SH-SY5Y (cell line): Measurements from ENCODE around the gene PTCHD4.

Experiments used
- GATA2 ChIP-seq: IDR thresholded peaks from 2 replicates; pipeline ENCODE4 v1.6.1; 2011; ENCODE audit warnings: mild to moderate bottlenecking, low read depth, low read length
- GATA3 ChIP-seq: IDR thresholded peaks from 2 replicates; pipeline ENCODE4 v1.6.1; 2011; ENCODE audit warnings: low read depth, mild to moderate bottlenecking, low read length, moderate library complexity

The PTCHD4 gene

DNA sequence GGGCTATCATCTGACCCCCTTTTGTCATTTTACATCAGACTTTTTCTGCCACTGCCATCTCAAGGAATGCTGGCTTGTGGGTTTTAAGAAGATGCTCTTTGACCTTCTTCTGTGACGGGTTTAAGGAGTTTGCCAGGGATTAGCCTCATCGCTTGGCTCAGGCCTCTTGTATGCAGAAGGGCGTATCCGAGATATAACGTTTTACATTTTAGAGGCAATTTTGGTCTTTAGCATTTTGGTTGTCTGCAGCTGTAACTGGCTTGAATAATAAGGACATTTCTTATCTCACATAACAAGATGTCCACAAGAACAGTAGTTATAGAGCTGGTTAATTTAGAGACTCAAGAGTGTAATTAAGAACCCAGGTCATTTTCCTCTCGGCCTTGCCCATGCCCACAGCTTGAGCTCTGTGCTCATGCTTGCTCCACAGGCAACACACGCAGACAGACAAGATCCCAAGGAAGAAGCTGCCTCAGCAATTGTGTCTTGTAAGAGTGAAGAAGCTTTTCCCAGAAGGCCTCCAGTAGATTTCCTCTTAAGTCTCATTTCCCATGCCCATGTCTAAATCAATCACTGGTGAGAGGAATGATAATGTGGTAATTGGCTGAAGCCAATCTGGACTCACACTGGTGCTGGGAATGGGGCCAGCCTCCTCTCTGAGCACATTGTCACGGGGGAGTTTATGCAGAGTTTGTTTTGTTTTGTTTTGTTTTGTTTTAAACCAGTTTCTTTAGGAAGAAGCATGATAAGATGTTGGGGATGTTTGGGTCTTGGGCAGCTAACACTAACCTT lies 36.8 kb downstream of the PTCHD4 start:
- TF ChIP-seq GATA2 (no peak), GATA3 (no peak)

DNA sequence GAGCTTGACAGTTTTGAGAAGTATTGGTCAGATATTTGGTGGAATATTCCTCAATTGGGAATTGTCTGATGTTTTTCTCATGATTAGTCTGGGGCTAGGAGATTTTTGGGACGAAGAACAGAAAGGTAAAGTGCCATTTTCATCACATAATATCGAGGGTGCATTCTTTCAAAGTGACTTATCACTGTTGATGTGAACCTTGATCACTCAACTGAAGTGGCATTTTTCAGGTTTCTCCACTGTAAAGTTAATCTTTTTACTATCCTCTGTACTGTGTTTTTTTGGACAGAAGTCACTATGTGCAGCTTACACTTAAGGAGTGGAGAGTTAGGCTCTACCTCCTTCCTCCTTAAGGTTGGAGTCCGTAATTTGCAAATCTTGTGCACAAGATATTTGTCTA lies 39.2 kb downstream of the PTCHD4 start:
- TF ChIP-seq GATA2 (no peak), GATA3 (no peak)

DNA sequence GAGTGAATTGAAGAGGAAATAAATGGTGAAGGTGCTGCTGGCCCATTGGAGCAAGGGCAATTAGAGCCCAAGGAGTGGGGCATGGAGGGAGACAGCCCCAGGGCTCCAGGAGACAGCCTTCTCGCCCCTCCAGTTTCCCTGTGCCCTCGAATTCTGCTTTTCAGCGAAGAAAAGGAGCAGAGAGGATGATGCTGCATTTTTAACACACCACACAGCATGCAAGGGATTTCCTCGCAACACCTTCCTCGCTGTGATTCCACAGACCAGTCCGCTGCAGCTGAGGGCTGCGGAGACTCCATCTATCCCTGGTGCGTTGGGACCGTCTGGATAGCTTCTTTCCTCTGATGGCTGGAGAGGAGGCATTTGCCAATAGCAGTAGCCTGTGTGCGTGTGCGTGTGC lies 41.7 kb downstream of the PTCHD4 start:
- TF ChIP-seq GATA2 (no peak), GATA3 (no peak)

DNA sequence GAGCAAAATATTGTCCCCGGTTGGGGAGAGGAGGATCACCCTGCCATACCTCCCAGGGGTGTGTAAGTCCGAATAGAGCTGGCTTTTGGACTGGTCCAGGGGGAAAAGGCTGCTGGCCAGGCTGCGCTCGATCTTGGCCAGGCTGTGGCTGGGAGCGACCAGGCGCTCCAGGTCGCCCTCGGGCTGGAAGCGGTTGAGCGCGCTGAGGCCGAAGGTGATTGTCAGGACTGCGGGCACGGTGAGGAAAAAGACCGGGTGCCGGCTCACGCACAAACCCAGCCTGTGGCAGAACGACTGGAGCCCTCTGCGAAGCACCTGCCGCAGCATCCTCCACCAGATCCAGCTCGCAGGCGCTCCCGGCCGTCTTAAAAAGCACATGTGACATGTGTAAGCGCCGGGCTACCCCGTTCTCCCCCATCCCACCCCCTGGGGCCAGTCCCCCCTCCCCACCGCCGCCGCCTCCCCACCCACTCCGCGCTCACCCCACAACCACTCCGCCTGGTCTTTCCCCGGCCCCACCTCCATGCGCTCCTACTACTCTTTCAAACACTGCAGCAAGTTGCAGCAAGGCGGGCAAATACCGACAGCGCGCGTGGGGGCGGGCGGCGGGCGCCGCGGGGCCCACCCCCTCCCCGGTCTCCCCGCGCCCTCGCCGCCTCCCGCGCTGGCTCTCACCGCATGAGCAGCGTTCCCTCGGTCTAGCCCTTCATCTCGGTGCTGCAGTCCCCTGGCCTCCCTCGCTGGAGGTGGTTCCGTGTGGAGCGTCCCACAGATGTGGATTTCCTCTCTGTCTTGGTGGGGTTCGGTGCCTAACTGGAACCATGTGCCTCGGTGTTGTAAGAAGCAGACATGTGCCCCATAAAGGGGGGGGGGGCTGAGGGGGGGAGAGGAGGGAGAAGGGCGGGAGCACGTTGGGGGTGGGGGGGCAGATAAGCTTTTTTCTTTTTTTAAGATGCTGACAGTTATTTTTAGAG lies 42.4 kb downstream of the PTCHD4 start:
- TF ChIP-seq GATA3 (no peak), GATA2 (no peak)

DNA sequence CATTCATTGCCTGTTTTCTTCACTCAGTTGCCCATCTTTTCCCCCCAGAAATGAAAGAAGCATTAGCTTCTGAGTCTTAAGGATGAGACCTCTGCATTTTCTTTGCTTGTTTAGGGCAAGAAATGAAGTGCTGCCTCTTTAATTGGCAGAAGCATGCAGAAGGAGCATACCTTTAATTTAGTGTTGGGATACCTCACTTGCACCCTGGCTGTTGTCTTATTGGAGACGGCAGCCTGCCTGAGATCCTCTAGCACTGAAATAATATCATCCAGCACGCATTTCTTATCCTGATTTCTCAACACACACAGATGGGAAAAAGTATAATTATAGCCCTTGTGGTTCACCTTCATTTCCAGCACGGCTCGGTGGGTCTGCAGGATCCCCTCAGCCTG lies 43.1 kb downstream of the PTCHD4 start:
- TF ChIP-seq GATA3, result no peak
- no peak for TF ChIP-seq GATA2

DNA sequence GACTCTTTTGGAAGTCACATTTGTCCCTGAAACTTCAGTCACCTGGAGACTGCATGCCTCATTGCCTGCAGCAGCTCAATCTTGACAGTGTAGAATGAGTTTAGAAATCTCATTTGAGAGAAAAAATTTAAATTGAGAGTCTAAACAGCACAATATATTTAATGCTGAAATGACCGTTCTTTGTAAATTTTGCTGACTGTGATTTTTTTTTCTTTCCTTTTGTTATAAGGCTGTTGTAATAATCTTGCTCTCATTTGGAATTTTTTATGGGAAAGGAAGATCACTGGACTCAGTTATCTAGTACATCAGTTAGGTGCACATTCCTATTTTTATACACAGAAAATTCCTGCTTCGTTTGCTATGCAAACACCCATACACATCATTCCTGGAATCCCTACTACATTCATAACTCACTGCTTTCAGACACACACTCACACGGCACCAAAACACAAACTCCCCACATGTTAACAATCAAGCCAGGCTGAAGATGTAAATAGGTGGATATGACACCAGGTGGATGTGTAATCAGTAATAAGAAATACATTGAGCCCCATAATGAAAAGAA lies 43.8 kb downstream of the PTCHD4 start:
- TF ChIP-seq GATA3 (no peak), GATA2 (no peak)

DNA sequence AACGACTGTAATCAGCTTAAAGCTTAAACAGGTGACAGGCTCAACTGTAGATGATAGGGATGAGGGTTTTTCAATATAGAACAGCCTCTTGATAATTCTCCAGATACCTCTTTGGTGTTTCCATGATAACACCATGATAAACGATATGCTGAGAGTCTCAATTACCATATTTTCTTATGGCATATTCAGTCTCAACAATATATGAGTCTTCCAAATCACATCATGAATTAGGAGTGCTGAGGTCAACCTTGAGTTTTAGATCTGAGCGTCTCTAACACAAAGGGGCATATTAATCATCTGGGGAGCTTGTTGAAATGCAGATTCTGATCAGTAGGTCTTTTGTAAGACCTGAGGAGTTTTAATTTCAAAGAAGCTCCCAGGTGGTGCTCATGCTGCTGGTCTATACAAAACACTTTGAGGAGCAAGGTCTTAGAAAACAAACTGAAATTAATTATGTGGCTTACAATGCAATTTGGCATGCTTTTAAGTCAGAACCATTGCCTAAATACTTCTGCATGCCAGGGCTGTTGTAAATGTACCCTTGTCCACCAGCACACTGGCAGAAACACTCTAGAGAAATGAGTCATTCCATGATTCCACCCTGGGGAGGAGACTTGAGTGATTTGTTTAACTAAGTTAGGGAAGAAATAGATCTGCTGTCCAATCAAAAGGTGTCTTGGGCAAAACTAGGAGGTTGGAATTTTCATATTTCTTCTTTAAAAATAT lies 49.6 kb downstream of the PTCHD4 start:
- TF ChIP-seq GATA3, result no peak
- TF ChIP-seq GATA2, result no peak
